Right lobe of liver (tissue), 6 donors: ENCODE results near the gene KBTBD12. TPM values are rescaled to one million over a fixed set of nuclear protein-coding genes. Genes with fewer than 3 reads are reported as not detected.

Source experiments
- ATAC-seq, 4 donors: fragments of 200-7000 bp; cut with Tn5 transposase; one replicate each; pipeline ENCODE4 v1.9.1; 2020; ENCODE audit warnings: mild to moderate bottlenecking in 4 of 4, moderate library complexity in 4 of 4
- DNase-seq, 3 donors: peaks; one replicate each; pipeline ENCODE4 v3.0.0-alpha.2; 2020
- H3K27ac ChIP-seq, 3 donors: fragments of 200-600 bp; one replicate each; pipeline ENCODE4 v1.8.0; 2022
- H3K27me3 ChIP-seq, 2 donors: fragments of 200-600 bp; one replicate each; pipeline ENCODE4 v1.8.0; 2022
- H3K36me3 ChIP-seq, 4 donors: fragments of 200-600 bp; sonication (generic) in 1 of 4; one replicate each; pipeline versions ENCODE4 v1.5.1 to v1.8.0; 2017 to 2022; ENCODE audit warnings: control low read depth in 1 of 4
- H3K4me1 ChIP-seq, 4 donors: fragments of 200-600 bp; sonication (generic) in 1 of 4; one replicate each; pipeline versions ENCODE4 v1.5.1 to v1.8.0; 2017 to 2022; ENCODE audit warnings: control low read depth in 1 of 4
- H3K4me3 ChIP-seq, 3 donors: fragments of 200-600 bp; one replicate each; pipeline ENCODE4 v1.8.0; 2022
- H3K9me3 ChIP-seq, 4 donors: fragments of 200-600 bp; sonication (generic) in 1 of 4; one replicate each; pipeline versions ENCODE4 v1.5.1 to v1.8.0; 2017 to 2022; ENCODE audit warnings: control low read depth in 1 of 4
- CTCF ChIP-seq, 4 donors: fragments of 200-600 bp in 3 of 4; fragments of 450-650 bp in 1 of 4; IDR thresholded peaks; one replicate each; pipeline versions ENCODE4 v1.5.1 to v1.8.0; 2016 to 2022; ENCODE audit warnings: antibody characterized with exemption in 4 of 4, mild to moderate bottlenecking in 2 of 4
- POLR2A ChIP-seq: fragments of 450-650 bp; IDR thresholded peaks from one replicate; pipeline ENCODE4 v1.6.1; 2017; ENCODE audit warnings: antibody characterized with exemption, mild to moderate bottlenecking
- WGBS: methylation state at CpG from one replicate; pipeline ENCODE4 v1.1.6; 2018; ENCODE audit warnings: low coverage, low lambda C conversion rate; ENCODE audit not compliant: insufficient coverage; ENCODE audit errors: missing lambda C conversion rate; 5-methylcytosine and 5-hydroxymethylcytosine counted together
- intact Hi-C, 2 donors: fragments of 100-400 bp; cut with DNase I; formaldehyde crosslinking; loops; one replicate each; pipeline versions ENCODE4 v1.11.2 to v1.14.1; 2022
- total RNA-seq, 6 experiments: library from RNA; depleted of rRNA in 2 of 6; stranded (reverse); fragments of >200 nt in 2 of 6; fragmentation: NEBNext Ultra II Directional in 3 of 6; extraction: Animal tissue kit (Norgen Biotek cat#: 25700) in 3 of 6; gene quantifications; one replicate each; pipeline versions ENCODE4 v1.1.0 to v1.2.4, GENCODE V29; 2016 to 2023
- donor health status: DM: no; HTN: yes; CAD: no.
- donor health status: DM: no; HTN: no; CAD: no.
- donor health status: DM: no; HTN: no; CAD: no.
- donor health status: DM: no; HTN: yes; CAD: no.
- donor health status: DM: no; HTN: yes; CAD: no.

Gene KBTBD12
- total RNA-seq, 6 experiments from 2014 or later, result 0.22 TPM; not detected in 5

GRCh38 chr3:128007033-128007424 is 92.0 kb downstream of the KBTBD12 start:
- ATAC-seq (no peak), DNase-seq (no peak)
- H3K27me3 ChIP-seq, result no peaks in the 10 kb centered on the region
- no peak overlapping the region for H3K4me3 ChIP-seq
- intact Hi-C loops, result no loop called here
- H3K9me3 ChIP-seq, result no peaks in the 10 kb centered on the region
- WGBS, result 59% methylated on average over 10 of the region's 11 CpGs
- H3K27ac ChIP-seq, result no peak overlapping the region
- no peaks in the 10 kb centered on the region for H3K36me3 ChIP-seq
- peaks cover 0 to 34% (median 16%) of the 10 kb centered on the region in 4 donors for H3K4me1 ChIP-seq
- TF ChIP-seq CTCF (IDR thresholded peaks at IDR 0.05) (no peak), POLR2A (no peak)

GRCh38 chr3:128009952-128010846 is 95.2 kb downstream of the KBTBD12 start:
- peak overlapping the region; percentile 3 to 38 (median 33) for H3K4me3 ChIP-seq
- TF ChIP-seq CTCF (IDR thresholded peaks at IDR 0.05) (peak in 1 of 4 donors; percentile 33), POLR2A (no peak)
- peak in 1 of 3 donors; percentile 66 for DNase-seq
- H3K27ac ChIP-seq, result peak overlapping the region in 2 of 3 donors; percentile 54 to 78
- peak; percentile 70 to 82 (median 76) for ATAC-seq
- H3K36me3 ChIP-seq, result no peaks in the 10 kb centered on the region
- H3K4me1 ChIP-seq, result peaks cover 0 to 33% (median 12%) of the 10 kb centered on the region in 4 donors
- intact Hi-C loops, result no loop called here
- H3K9me3 ChIP-seq, result no peaks in the 10 kb centered on the region
- H3K27me3 ChIP-seq, result no peaks in the 10 kb centered on the region
- 61% methylated on average over 12 of the region's 12 CpGs for WGBS

GRCh38 chr3:128011140-128011539 is 96.1 kb downstream of the KBTBD12 start:
- Histone ChIP-seq H3K4me1 (peaks cover 0 to 33% (median 12%) of the 10 kb centered on the region in 4 donors), H3K27me3 (no peaks in the 10 kb centered on the region), H3K36me3 (no peaks in the 10 kb centered on the region), H3K9me3 (no peaks in the 10 kb centered on the region), H3K27ac (peak overlapping the region in 1 of 3 donors; percentile 72), H3K4me3 (peak overlapping the region; percentile 3 to 38 (median 33))
- peak; percentile 52 to 69 (median 66) for ATAC-seq
- intact Hi-C loops, result no loop called here
- 7% methylated on average over 11 of the region's 12 CpGs for WGBS
- peak in 2 of 3 donors; percentile 57 to 66 for DNase-seq
- TF ChIP-seq POLR2A (no peak), CTCF (IDR thresholded peaks at IDR 0.05) (peak; percentile 22 to 50 (median 37))

GRCh38 chr3:128012050-128012449 is 97.0 kb downstream of the KBTBD12 start:
- DNase-seq (no peak), ATAC-seq (no peak)
- Histone ChIP-seq H3K27ac (no peak overlapping the region), H3K4me3 (no peak overlapping the region), H3K4me1 (peaks cover 0 to 33% (median 12%) of the 10 kb centered on the region in 4 donors), H3K36me3 (no peaks in the 10 kb centered on the region), H3K9me3 (no peaks in the 10 kb centered on the region), H3K27me3 (no peaks in the 10 kb centered on the region)
- intact Hi-C loops, result no loop called here
- TF ChIP-seq CTCF (IDR thresholded peaks at IDR 0.05) (no peak), POLR2A (no peak)
- WGBS, result 74% methylated on average over 7 of the region's 14 CpGs
